ENCODE results near the gene DCDC2C. TPM values are rescaled to one million over a fixed set of nuclear protein-coding genes. Genes with fewer than 3 reads are reported as not detected.

DCDC2C gene
- total RNA-seq, 1 experiment from 2014 or later, result not detected

DNA sequence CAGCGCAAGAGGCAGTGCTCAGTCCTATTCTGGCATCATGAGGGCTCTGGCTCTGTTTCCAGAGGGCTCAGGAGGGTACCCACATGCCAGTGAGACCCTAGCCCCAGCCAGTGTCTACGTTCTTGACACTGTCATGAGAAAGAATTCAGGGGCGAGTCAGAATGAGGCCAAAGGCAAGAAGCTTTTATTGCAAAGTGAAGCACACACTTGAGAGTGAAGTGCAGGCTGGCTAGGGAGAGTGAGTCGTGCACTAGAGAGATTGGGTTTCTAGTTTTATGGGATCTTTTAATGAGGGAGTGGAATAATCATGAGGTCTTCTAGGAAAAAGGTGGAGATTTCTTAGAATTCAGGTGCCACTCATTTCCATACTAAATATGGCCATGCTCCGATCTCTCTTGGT is 164.1 kb downstream of the DCDC2C start:
- no peaks in the 10 kb centered on the region for H3K36me3 ChIP-seq (ENCODE audit: control insufficient read depth, insufficient read depth, low read length)
- no peaks in the 10 kb centered on the region for H3K9me3 ChIP-seq
- H3K9me3 Mint-ChIP-seq (ENCODE audit: unreplicated experiment), result no peaks in the 10 kb centered on the region
- DNase-seq, result no peak
- no peaks in the 10 kb centered on the region for H3K27me3 Mint-ChIP-seq (ENCODE audit: insufficient read depth, unreplicated experiment)
- no peaks in the 10 kb centered on the region for H3K4me1 ChIP-seq
- no peaks in the 10 kb centered on the region for H3K27me3 ChIP-seq (replicated peaks; ENCODE audit: control insufficient read depth, insufficient read depth, low read length)
- BruUV-seq (replicated peaks), result no TSS peak
- TF ChIP-seq, protein P1, sequence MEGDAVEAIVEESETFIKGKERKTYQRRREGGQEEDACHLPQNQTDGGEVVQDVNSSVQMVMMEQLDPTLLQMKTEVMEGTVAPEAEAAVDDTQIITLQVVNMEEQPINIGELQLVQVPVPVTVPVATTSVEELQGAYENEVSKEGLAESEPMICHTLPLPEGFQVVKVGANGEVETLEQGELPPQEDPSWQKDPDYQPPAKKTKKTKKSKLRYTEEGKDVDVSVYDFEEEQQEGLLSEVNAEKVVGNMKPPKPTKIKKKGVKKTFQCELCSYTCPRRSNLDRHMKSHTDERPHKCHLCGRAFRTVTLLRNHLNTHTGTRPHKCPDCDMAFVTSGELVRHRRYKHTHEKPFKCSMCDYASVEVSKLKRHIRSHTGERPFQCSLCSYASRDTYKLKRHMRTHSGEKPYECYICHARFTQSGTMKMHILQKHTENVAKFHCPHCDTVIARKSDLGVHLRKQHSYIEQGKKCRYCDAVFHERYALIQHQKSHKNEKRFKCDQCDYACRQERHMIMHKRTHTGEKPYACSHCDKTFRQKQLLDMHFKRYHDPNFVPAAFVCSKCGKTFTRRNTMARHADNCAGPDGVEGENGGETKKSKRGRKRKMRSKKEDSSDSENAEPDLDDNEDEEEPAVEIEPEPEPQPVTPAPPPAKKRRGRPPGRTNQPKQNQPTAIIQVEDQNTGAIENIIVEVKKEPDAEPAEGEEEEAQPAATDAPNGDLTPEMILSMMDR (IDR thresholded peaks at IDR 0.05; ENCODE audit: insufficient read depth in 1 of 2, low read depth in 1 of 2, low read length in 1 of 2, severe bottlenecking in 1 of 2, unreplicated experiment in 1 of 2), result no peak
- no peak overlapping the region for H3K27ac Mint-ChIP-seq (ENCODE audit: unreplicated experiment)
- H3K36me3 Mint-ChIP-seq (ENCODE audit: insufficient read depth, unreplicated experiment), result no peaks in the 10 kb centered on the region
- intact Hi-C loops (cut with micrococcal nuclease; ENCODE audit: unreplicated experiment), result no loop called here
- no peak overlapping the region for H3K4me3 ChIP-seq (ENCODE audit: low read depth, low read length)
- no peaks in the 10 kb centered on the region for H3K4me1 Mint-ChIP-seq (ENCODE audit: low read depth, unreplicated experiment)
- CTCF ChIA-PET, result no interaction called here
- H3K4me3 Mint-ChIP-seq (ENCODE audit: unreplicated experiment), result no peak overlapping the region
- POLR2A ChIA-PET, result no interaction called here

DNA sequence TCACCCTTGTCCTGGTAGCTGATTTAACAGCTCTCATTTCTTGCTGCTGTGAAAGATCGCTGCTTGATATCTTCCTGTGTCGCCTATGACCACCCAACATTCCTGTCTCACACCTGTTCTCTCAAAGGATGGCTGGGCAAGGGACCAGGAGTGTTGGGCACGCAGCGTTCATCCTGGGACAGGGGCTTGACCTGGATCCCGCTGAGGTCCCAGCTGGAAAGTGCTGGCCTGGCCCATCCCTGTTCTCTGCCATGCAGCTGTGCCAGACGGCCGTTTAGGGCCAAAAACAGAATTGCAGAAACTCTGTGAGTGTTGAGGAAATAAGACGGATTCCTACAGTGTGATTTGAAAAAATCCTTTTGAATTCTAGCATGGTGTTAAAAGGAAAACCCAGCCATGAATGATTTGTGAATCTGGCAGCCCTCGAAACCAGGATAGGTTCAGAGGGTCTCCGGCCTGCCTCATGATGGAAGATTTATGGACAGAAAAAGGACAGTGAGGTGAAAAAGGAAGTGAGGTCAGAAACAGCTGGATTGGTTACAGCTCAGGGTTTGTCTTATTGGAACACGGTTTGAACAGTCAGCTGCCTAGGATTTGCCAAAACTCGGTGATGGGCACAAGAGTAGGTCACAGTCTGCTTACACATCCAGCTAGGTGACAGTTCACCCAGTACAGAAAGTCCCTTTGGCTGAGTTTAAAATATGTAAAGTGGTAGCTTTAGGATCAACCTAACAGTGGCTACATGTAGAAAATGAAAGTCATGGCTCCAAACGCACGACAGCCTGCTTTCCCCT is 164.8 kb downstream of the DCDC2C start:
- Mint-ChIP-seq H3K4me3 (ENCODE audit: unreplicated experiment) (no peak overlapping the region), H3K27ac (ENCODE audit: unreplicated experiment) (no peak overlapping the region), H3K27me3 (ENCODE audit: insufficient read depth, unreplicated experiment) (no peaks in the 10 kb centered on the region), H3K4me1 (ENCODE audit: low read depth, unreplicated experiment) (no peaks in the 10 kb centered on the region), H3K9me3 (ENCODE audit: unreplicated experiment) (no peaks in the 10 kb centered on the region), H3K36me3 (ENCODE audit: insufficient read depth, unreplicated experiment) (no peaks in the 10 kb centered on the region)
- no TSS peak for BruUV-seq (replicated peaks)
- H3K27me3 ChIP-seq (replicated peaks; ENCODE audit: control insufficient read depth, insufficient read depth, low read length), result no peaks in the 10 kb centered on the region
- POLR2A ChIA-PET, result no interaction called here
- no peaks in the 10 kb centered on the region for H3K36me3 ChIP-seq (ENCODE audit: control insufficient read depth, insufficient read depth, low read length)
- CTCF ChIA-PET, result no interaction called here
- H3K4me1 ChIP-seq, result no peaks in the 10 kb centered on the region
- TF ChIP-seq, protein P1 (IDR thresholded peaks at IDR 0.05; ENCODE audit: insufficient read depth in 1 of 2, low read depth in 1 of 2, low read length in 1 of 2, severe bottlenecking in 1 of 2, unreplicated experiment in 1 of 2), result no peak
- H3K9me3 ChIP-seq, result no peaks in the 10 kb centered on the region
- no peak overlapping the region for H3K4me3 ChIP-seq (ENCODE audit: low read depth, low read length)
- no peak for DNase-seq
- intact Hi-C loops (cut with micrococcal nuclease; ENCODE audit: unreplicated experiment), result no loop called here

DNA sequence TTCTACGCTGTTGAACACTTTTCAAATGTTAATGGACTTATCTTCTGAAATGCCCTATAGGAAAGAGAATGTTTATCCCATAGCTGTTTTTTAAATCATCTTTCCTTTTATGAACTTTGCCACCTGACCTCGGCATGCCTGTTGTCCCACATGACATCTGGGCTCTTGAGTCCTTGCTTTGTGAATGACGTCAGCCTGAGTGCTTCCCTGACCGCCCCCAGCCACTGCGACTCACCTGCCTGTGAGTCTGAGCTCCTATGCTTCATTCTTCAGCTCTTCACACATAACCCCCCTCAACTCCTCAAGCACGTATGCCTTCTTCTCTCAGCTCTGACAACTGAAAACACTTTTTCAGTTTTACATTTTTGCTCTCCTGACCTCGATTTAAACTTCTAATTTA is 166.8 kb downstream of the DCDC2C start:
- Mint-ChIP-seq H3K4me1 (ENCODE audit: low read depth, unreplicated experiment) (no peaks in the 10 kb centered on the region), H3K27me3 (ENCODE audit: insufficient read depth, unreplicated experiment) (no peaks in the 10 kb centered on the region), H3K36me3 (ENCODE audit: insufficient read depth, unreplicated experiment) (no peaks in the 10 kb centered on the region), H3K4me3 (ENCODE audit: unreplicated experiment) (no peak overlapping the region), H3K27ac (ENCODE audit: unreplicated experiment) (no peak overlapping the region), H3K9me3 (ENCODE audit: unreplicated experiment) (no peaks in the 10 kb centered on the region)
- TF ChIP-seq, protein P1 (IDR thresholded peaks at IDR 0.05; ENCODE audit: insufficient read depth in 1 of 2, low read depth in 1 of 2, low read length in 1 of 2, severe bottlenecking in 1 of 2, unreplicated experiment in 1 of 2), result no peak
- ChIA-PET POLR2A (no interaction called here), CTCF (no interaction called here)
- BruUV-seq (replicated peaks), result no TSS peak
- no peaks in the 10 kb centered on the region for H3K27me3 ChIP-seq (replicated peaks; ENCODE audit: control insufficient read depth, insufficient read depth, low read length)
- H3K9me3 ChIP-seq, result no peaks in the 10 kb centered on the region
- no peak overlapping the region for H3K4me3 ChIP-seq (ENCODE audit: low read depth, low read length)
- intact Hi-C loops (cut with micrococcal nuclease; ENCODE audit: unreplicated experiment), result no loop called here
- no peak for DNase-seq
- H3K4me1 ChIP-seq, result no peaks in the 10 kb centered on the region
- H3K36me3 ChIP-seq (ENCODE audit: control insufficient read depth, insufficient read depth, low read length), result no peaks in the 10 kb centered on the region
